B cell (primary cell): ENCODE measurements around the gene FYCO1. TPM values are rescaled to one million over a fixed set of nuclear protein-coding genes. Genes with fewer than 3 reads are reported as not detected.

Source experiments
- ATAC-seq: fragments of 200-7000 bp; cut with Tn5 transposase; one replicate; pipeline ENCODE4 v1.10.0; 2021; ENCODE audit warnings: low read depth, mild to moderate bottlenecking, moderate number of reproducible peaks, moderate library complexity
- CTCF ChIA-PET: fragments of 350-600 bp; sonication (Branson Sonifier 250); formaldehyde crosslinking; loops from one replicate; lab custom pipeline; 2021; ENCODE audit warnings: antibody characterized with exemption, inconsistent platforms; lab: Charles Lee
- POLR2A ChIA-PET: fragments of 350-600 bp; sonication (Branson Sonifier 250); formaldehyde crosslinking; loops from one replicate; lab custom pipeline; 2021; ENCODE audit warnings: antibody characterized with exemption; lab: Charles Lee
- DNase-seq: peaks from one replicate; pipeline ENCODE4 v3.0.0; 2013
- H2AFZ ChIP-seq: 2 replicates; pipeline ENCODE4 v1.6.1; 2012; ENCODE audit warnings: mild to moderate bottlenecking, low read depth, low read length; ENCODE audit not compliant: insufficient read depth, poor library complexity, severe bottlenecking
- H3K27ac ChIP-seq, 2 donors: 1 replicate in 1 of 2; 2 replicates in 1 of 2; pipeline ENCODE4 v1.5.1; 2012 to 2013; ENCODE audit warnings: low read length in 2 of 2, mild to moderate bottlenecking in 2 of 2, moderate library complexity in 1 of 2
- H3K27me3 ChIP-seq, 4 experiments: fragments of 200-600 bp in 1 of 4; sonication (generic) in 1 of 4; replicated peaks in 1 of 4; 1 replicate in 2 of 4; 2 replicates in 2 of 4; pipeline versions ENCODE4 v1.6.1 to v1.7.0; 2013 to 2016; ENCODE audit warnings: low read length in 3 of 4, mild to moderate bottlenecking in 2 of 4, mixed read lengths in 1 of 4, moderate library complexity in 1 of 4; ENCODE audit not compliant: insufficient read depth in 4 of 4, control insufficient read depth in 3 of 4; ENCODE audit errors: control extremely low read depth in 1 of 4
- H3K36me3 ChIP-seq, 2 experiments: replicated peaks in 1 of 2; 1 replicate in 1 of 2; 2 replicates in 1 of 2; pipeline versions ENCODE4 v1.6.1 to v1.7.1; 2013; ENCODE audit warnings: low read length in 1 of 2; ENCODE audit not compliant: insufficient read depth in 2 of 2, control insufficient read depth in 1 of 2; ENCODE audit errors: control extremely low read depth in 1 of 2, extremely low read depth in 1 of 2
- H3K4me1 ChIP-seq, 2 donors: fragments of 200-600 bp in 1 of 2; sonication (generic) in 1 of 2; 1 replicate in 1 of 2; 2 replicates in 1 of 2; pipeline versions ENCODE4 v1.5.1 to v1.6.1; 2013 to 2017; ENCODE audit warnings: low read length in 2 of 2; ENCODE audit not compliant: control insufficient read depth in 2 of 2, insufficient read depth in 2 of 2
- H3K4me2 ChIP-seq: replicated peaks from 2 replicates; pipeline ENCODE3; 2012; ENCODE audit warnings: mild to moderate bottlenecking, low read depth, low read length; ENCODE audit not compliant: poor library complexity, severe bottlenecking
- H3K4me3 ChIP-seq, 5 experiments: fragments of 200-600 bp in 1 of 5; sonication (generic) in 1 of 5; 1 replicate in 3 of 5; 2 replicates in 2 of 5; pipeline versions ENCODE4 v1.5.1 to v1.7.0; 2011 to 2016; ENCODE audit warnings: low read length in 4 of 5, mild to moderate bottlenecking in 4 of 5, low read depth in 2 of 5, control low read depth in 1 of 5, moderate library complexity in 1 of 5; ENCODE audit not compliant: insufficient read depth in 1 of 5; ENCODE audit errors: control extremely low read depth in 1 of 5, extremely low read depth in 1 of 5
- H3K79me2 ChIP-seq: fragments of 200-600 bp; sonication (generic); one replicate; pipeline ENCODE4 v1.6.0; 2016; ENCODE audit warnings: low read length; ENCODE audit not compliant: control insufficient read depth, insufficient read depth
- H3K9ac ChIP-seq: fragments of 200-600 bp; sonication (generic); 2 replicates; pipeline ENCODE4 v1.6.1; 2017; ENCODE audit warnings: mild to moderate bottlenecking, low read length, moderate library complexity
- H3K9me3 ChIP-seq, 3 donors: one replicate each; pipeline versions ENCODE4 v1.6.1 to v1.7.1; 2013; ENCODE audit warnings: low read length in 2 of 3; ENCODE audit not compliant: control insufficient read depth in 2 of 3, insufficient read depth in 1 of 3; ENCODE audit errors: control extremely low read depth in 1 of 3
- H4K20me1 ChIP-seq: 2 replicates; pipeline ENCODE4 v1.6.0; 2012; ENCODE audit warnings: mild to moderate bottlenecking, low read length; ENCODE audit not compliant: insufficient read depth, control insufficient read depth, poor library complexity, severe bottlenecking
- H3K27ac Mint-ChIP-seq: one replicate; pipeline ENCODE4 v1.8.0; 2021; ENCODE audit warnings: mixed read lengths
- H3K27me3 Mint-ChIP-seq: one replicate; pipeline ENCODE4 v1.8.0; 2021; ENCODE audit warnings: mixed read lengths
- H3K4me1 Mint-ChIP-seq: one replicate; pipeline ENCODE4 v1.8.0; 2021; ENCODE audit warnings: mixed read lengths
- H3K4me3 Mint-ChIP-seq: one replicate; pipeline ENCODE4 v1.8.0; 2021; ENCODE audit warnings: mixed read lengths
- H3K9me3 Mint-ChIP-seq: one replicate; pipeline ENCODE4 v1.8.0; 2022; ENCODE audit warnings: mixed read lengths; ENCODE audit not compliant: insufficient read depth
- CTCF ChIP-seq: fragments of 200-600 bp; IDR thresholded peaks from one replicate; pipeline ENCODE4 v1.8.0; 2022; ENCODE audit warnings: antibody characterized with exemption, mild to moderate bottlenecking
- EZH2 ChIP-seq: IDR thresholded peaks from 2 replicates; pipeline ENCODE4 v1.6.1; 2012; ENCODE audit warnings: borderline replicate concordance, low read depth, mild to moderate bottlenecking, moderate library complexity, low read length; ENCODE audit not compliant: insufficient read depth, poor library complexity, severe bottlenecking
- WGBS: methylation state at CpG from one replicate; pipeline ENCODE4 v1.1.5; 2013; ENCODE audit warnings: missing lambda C conversion rate; ENCODE audit not compliant: insufficient coverage; 5-methylcytosine and 5-hydroxymethylcytosine counted together
- intact Hi-C: fragments of 100-400 bp; cut with micrococcal nuclease; formaldehyde crosslinking; loops from one replicate; pipeline ENCODE4 v1.10.0; 2022
- polyA plus RNA-seq: library from polyadenylated mRNA; depleted of rRNA; stranded (reverse); fragments of >200 nt; gene quantifications from 2 replicates; pipeline ENCODE4 v1.2.3, GENCODE V29; 2012
- total RNA-seq, 2 donors: library from RNA; stranded (reverse); fragments of 120-200 nt in 1 of 2; gene quantifications; 1 replicate in 1 of 2; 2 replicates in 1 of 2; pipeline versions ENCODE4 v1.2.3 to v1.2.4, GENCODE V29; 2013 to 2022

Gene FYCO1
- total and polyA plus RNA-seq, 2 donors (not counting 1 experiment from before 2014, with no cell fraction given), result 5.4 to 16.7 TPM

- Histone ChIP-seq H3K27me3 (no peaks in the 10 kb centered on the region), H3K9ac (no peak overlapping the region), H3K4me2 (no peak overlapping the region), H3K79me2 (no peaks in the 10 kb centered on the region), H3K4me3 (no peak overlapping the region), H2AFZ (no peak overlapping the region), H3K36me3 (peaks cover 4 to 62% of the 10 kb centered on the region in 2 experiments), H3K27ac (no peak overlapping the region), H3K9me3 (no peaks in the 10 kb centered on the region), H4K20me1 (no peaks in the 10 kb centered on the region), H3K4me1 (no peaks in the 10 kb centered on the region)
- no peak for TF ChIP-seq EZH2
- TF ChIP-seq CTCF, result no peak
- ATAC-seq (no peak), DNase-seq (no peak)
- peak overlapping the region; percentile 32 for H3K27ac Mint-ChIP-seq
- no peaks in the 10 kb centered on the region for H3K27me3 Mint-ChIP-seq
- POLR2A ChIA-PET, result no interaction called here
- CTCF ChIA-PET, result interaction anchor here (1.8 to 4.4 kb wide), 3 partner anchors 8 to 432 kb away, joined by 6 to 30 read pairs (median 6); no protein-coding TSS in a partner anchor
- WGBS, result 100% methylated on average over 1 of the region's 1 CpG
- no peaks in the 10 kb centered on the region for H3K9me3 Mint-ChIP-seq
- intact Hi-C loops, result no loop called here
- no peak overlapping the region for H3K4me3 Mint-ChIP-seq
- H3K4me1 Mint-ChIP-seq, result no peaks in the 10 kb centered on the region
Observed at GRCh38 chr3:45946307-45946706, 49.3 kb downstream of the FYCO1 start.

GRCh38 chr3:45944830-45945620 is 50.6 kb downstream of the FYCO1 start:
- H3K27ac Mint-ChIP-seq, result no peak overlapping the region

More at GRCh38 chr3:45944830-45945620, 50.6 kb downstream of the FYCO1 start:
- Histone ChIP-seq H3K27me3 (no peaks in the 10 kb centered on the region), H3K4me3 (no peak overlapping the region), H3K9me3 (no peaks in the 10 kb centered on the region), H3K27ac (no peak overlapping the region), H3K4me2 (no peak overlapping the region), H2AFZ (no peak overlapping the region), H3K79me2 (no peaks in the 10 kb centered on the region), H3K9ac (no peak overlapping the region), H4K20me1 (no peaks in the 10 kb centered on the region), H3K36me3 (peaks cover 2 to 50% of the 10 kb centered on the region in 2 experiments), H3K4me1 (no peaks in the 10 kb centered on the region)
- intact Hi-C loops, result no loop called here
- Mint-ChIP-seq H3K4me1 (no peaks in the 10 kb centered on the region), H3K27me3 (no peaks in the 10 kb centered on the region), H3K4me3 (no peak overlapping the region), H3K9me3 (no peaks in the 10 kb centered on the region)
- POLR2A ChIA-PET, result no interaction called here
- CTCF ChIA-PET, result interaction anchor here (0.6 to 4.4 kb wide), 3 partner anchors 135 to 433 kb away, joined by 3 to 30 read pairs (median 6); no protein-coding TSS in a partner anchor
- TF ChIP-seq EZH2 (no peak), CTCF (no peak)
- ATAC-seq, result no peak
- WGBS, result 100% methylated on average over 5 of the region's 5 CpGs
- DNase-seq, result no peak
